GM19328 (cell line): ENCODE data around the gene PPP1R3G.

Experiments used
- ATAC-seq: cut with Tn5 transposase; IDR thresholded peaks from one replicate; pipeline ENCODE4 v1.9.1; 2021; ENCODE audit warnings: mild to moderate bottlenecking, moderate library complexity; ENCODE audit not compliant: unreplicated experiment

Gene PPP1R3G

GRCh38 chr6:5093231-5094015 is 8.3 kb downstream of the PPP1R3G start:
- ATAC-seq = no peak

GRCh38 chr6:5094327-5094726 is 9.2 kb downstream of the PPP1R3G start:
- no peak for ATAC-seq

GRCh38 chr6:5095236-5095635 is 10.1 kb downstream of the PPP1R3G start:
- peak; percentile 77 for ATAC-seq

- no peak for ATAC-seq
Observed at GRCh38 chr6:5096482-5096881, 11.3 kb downstream of the PPP1R3G start.

GRCh38 chr6:5098501-5099270 is 13.5 kb downstream of the PPP1R3G start:
- no peak for ATAC-seq

DNA sequence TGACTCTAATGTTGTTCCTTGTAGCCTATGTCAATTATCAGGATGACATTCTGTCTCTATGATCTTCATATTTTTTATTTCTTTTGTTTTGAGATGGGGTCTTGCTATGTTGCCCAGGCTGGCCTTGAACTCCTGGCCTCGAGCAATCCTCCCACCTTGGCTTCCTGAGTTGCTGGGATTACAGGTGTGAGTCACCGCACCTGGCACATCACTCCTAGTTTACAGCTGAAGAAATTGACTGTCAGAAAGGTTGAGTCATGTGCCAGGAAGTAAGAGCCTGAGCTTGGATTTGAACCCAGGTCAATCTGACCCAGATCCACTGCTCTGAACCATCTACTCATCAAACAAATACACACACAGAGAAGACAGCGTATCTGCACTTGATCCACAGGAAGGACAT is 14.4 kb downstream of the PPP1R3G start:
- ATAC-seq = no peak

DNA sequence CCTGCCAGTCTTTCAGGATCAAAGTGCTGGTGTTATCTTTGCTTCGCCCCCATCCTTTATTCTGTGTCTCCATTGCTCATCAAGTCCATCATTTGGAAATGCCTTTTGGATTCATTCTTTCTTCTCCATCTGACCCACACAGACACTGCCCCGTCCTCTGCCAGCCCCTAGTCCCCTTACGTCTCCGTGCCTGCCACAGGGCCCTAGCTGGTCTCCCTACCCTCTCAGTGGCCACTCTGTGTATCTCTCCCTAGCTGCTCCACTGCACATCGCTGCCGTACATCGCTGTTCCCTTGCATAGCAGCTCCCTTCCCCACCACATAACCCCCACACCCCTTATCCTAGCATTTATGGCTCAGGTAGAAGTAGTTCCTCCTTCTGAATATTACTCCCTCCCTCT is 15.7 kb downstream of the PPP1R3G start:
- no peak for ATAC-seq

GRCh38 chr6:5102267-5102970 is 17.3 kb downstream of the PPP1R3G start:
- ATAC-seq = no peak

DNA sequence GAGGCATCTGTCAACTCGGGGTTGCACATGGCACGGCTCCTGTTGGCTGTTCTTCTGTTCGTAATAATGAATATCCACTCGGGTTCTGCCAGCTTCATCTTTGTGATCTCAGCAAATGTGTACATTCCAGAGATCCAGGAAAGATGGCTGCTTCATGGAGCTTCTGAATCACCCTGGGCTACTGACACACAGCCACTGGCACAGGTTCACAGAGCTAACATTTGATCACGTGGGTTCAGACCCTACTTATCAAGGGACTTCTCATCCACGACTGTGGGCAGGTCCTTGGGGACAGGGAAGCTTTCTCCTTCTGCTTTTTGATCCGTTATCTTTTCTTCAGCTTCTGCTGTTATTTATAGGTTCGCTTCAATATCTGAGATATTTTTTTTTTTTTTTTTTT is 18.1 kb downstream of the PPP1R3G start:
- no peak for ATAC-seq

DNA sequence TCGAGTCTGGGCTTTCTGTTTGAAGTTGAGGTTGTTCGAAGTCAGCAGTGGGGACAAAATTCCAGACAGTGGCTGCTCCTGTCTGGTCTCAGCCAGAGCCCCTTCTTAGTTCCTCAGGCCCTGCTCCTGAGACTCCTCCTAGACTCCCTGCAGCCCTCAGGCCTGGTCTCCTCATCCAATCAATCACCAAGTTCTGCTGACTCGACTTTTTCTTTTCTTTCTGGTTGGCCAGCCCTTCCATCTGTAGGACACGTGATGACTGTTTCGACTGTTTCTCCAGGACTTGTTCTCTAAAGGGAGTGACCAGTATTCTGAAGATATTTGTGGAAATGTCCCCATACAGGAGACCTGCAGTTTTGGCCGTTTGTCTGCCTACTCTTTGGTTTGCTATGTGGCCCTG is 19.5 kb downstream of the PPP1R3G start:
- ATAC-seq = no peak

GRCh38 chr6:5105146-5105545 is 20.0 kb downstream of the PPP1R3G start:
- ATAC-seq = no peak

- ATAC-seq = no peak
Observed at GRCh38 chr6:5107341-5107740, 22.2 kb downstream of the PPP1R3G start.

DNA sequence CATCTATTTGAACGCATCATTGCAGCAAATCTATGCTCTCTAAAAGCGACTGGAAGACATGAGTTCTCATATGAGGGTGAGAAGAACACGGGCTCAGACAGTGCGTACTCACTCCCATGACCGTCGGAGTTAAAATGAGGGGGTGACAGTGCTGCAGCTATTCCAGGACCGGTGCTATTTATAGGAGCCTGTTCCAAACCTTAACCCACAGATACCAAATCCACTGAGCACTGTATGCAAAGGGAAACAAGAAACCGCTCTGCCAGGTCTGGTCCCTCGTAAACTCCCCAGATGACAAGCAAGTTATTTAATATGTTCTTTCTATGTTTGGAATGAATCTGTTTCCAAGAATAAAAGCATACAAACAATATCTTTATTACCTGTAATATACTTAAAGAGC is 22.9 kb downstream of the PPP1R3G start:
- ATAC-seq = no peak

GRCh38 chr6:5108536-5109150 is 23.5 kb downstream of the PPP1R3G start:
- ATAC-seq = no peak

DNA sequence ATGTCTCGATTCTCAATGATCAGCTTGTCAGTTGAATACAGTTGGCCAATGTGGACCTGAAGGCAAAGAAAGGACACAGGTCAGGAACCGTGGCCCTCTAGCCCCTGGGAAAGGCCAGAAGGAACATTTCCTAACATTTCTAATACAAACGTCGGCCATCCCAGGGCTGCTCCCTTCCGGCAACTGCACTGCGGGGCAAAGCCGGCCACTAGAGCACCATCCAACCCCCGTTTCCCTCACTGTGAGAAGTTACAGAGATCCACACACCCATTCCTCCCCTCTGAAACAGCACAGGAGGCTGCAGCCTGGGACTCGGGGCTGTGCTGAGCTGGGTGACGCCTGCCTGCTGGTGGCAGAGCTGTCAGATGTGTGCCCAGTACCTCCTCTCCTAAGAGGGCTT is 24.3 kb downstream of the PPP1R3G start:
- no peak for ATAC-seq

GRCh38 chr6:5110246-5110645 is 25.1 kb downstream of the PPP1R3G start:
- ATAC-seq = no peak

DNA sequence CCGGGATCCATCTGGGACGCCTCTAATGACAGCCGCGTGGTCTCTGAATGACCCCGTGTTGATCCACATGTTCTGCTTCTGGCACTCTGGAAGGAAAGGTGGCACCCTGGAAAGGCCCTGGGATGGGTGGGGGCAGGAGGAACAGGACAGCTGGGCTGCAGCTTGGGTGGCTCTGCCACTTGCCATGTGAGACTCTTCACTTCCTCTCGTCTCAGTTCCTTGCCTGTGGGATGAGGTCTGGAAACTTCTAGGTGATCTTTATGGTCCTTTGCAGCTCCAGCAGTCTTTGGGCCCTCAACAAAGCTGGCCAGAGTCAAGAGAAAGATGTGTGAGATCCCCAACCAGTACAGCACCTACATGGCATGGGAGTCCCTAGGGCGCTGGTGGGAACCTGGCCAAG is 26.5 kb downstream of the PPP1R3G start:
- no peak for ATAC-seq

- ATAC-seq = no peak
Observed at GRCh38 chr6:5112066-5112799, 27.1 kb downstream of the PPP1R3G start.

DNA sequence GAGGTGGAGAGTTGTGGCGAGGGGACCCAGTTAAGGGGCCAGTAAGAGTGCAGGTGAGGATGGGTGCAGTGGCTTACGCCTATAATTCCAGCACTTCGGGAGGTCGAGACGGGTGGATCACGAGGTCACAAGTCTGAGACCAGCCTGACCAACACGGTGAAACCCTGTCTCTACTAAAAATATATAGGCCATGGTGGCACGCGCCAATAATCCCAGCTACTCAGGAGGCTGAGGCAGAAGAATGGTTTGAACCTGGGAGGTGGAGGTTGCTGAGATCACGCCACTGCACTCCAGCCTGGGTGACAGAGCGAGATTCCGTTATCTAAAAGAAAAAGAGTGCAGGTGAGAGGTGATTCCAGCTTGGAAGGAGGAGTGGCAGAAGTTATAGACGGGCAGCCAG is 28.0 kb downstream of the PPP1R3G start:
- ATAC-seq = no peak

GRCh38 chr6:5115168-5115567 is 30.0 kb downstream of the PPP1R3G start:
- ATAC-seq = no peak
